ENCODE results near the gene ADAP1. TPM values are rescaled to one million over a fixed set of nuclear protein-coding genes. Genes with fewer than 3 reads are reported as not detected.

The ADAP1 gene
- total RNA-seq, 1 experiment from 2014 or later = 6.2 TPM

DNA sequence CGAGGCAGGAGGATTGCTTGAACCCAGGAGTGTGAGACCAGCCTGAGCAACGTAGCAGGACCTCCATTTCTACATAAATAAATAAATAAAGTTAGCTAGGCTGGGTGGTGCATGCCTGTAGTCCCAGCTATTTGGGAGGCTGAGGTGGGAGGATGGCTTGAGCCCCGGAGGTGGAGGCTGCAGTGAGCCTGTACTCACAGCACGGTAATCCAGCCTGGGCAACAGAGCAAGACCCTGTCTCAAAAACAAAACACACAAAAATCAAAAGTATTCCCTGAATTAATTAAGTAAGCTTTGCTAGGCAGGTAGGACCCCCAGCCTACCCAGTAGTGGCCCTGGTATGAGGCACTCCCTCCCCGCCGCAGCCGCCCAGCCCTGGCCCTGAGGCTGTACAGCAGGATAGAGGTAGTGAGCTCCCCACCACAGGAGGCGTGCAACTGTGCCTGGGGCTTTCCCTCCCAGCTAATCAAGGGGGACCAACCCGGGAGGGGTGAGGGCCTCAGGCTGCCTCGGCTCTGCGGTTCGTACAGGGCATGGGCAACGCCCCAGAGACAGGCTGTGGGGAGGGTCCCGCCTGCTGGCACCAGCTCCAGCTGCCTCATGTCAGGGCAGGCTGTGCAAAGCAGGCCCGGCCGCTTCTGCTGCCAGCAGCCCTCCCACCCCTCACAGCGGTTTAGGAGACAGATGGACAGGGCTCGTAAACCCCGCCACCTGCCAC, 27.5 kb upstream of the ADAP1 start:
- no peak overlapping the region for H3K4me2 ChIP-seq (ENCODE audit: insufficient read depth, insufficient read length, low read length)
- Mint-ChIP-seq H3K36me3 (ENCODE audit: insufficient read depth in 1 of 3, low read depth in 3 of 3) (no peaks in the 10 kb centered on the region), H3K4me1 (peaks cover 2 to 13% of the 10 kb centered on the region in 2 experiments; a peak in 2 of 4 replicates), H3K27me3 (ENCODE audit: low read depth) (peaks cover 3% of the 10 kb centered on the region; the same call in 1 of the 2 replicates), H3K27ac (no peak overlapping the region), H3K4me3 (no peak overlapping the region), H3K9me3 (no peaks in the 10 kb centered on the region)
- H2BK12ac ChIP-seq (ENCODE audit: insufficient read length, low read depth, low read length) = no peak overlapping the region
- no CpG with 5 or more reads among the region's 19 CpGs for WGBS (ENCODE audit: extremely low coverage, insufficient read length, low lambda C conversion rate)
- no peak overlapping the region for H4K8ac ChIP-seq (replicated peaks; ENCODE audit: insufficient read length, low read depth, low read length)
- no peak overlapping the region for H3K18ac ChIP-seq (ENCODE audit: insufficient read length, low read depth, low read length)
- no peaks in the 10 kb centered on the region for H3K4me1 ChIP-seq (ENCODE audit: insufficient read depth, low read length)
- H3K14ac ChIP-seq (ENCODE audit: insufficient read depth, low read length) = no peak overlapping the region
- no peak for DNase-seq
- no peaks in the 10 kb centered on the region for H3K23me2 ChIP-seq (ENCODE audit: insufficient read length, low read depth, low read length, poor library complexity, severe bottlenecking)
- H3K79me1 ChIP-seq (ENCODE audit: insufficient read depth, low read depth, low read length, poor library complexity, severe bottlenecking) = no peaks in the 10 kb centered on the region
- H3T11ph ChIP-seq (ENCODE audit: low read length) = no peak overlapping the region
- no peak overlapping the region for H2BK5ac ChIP-seq (ENCODE audit: insufficient read length, low read length)
- no peak overlapping the region for H3K56ac ChIP-seq (ENCODE audit: insufficient read length, low read depth, low read length)
- H2BK15ac ChIP-seq (ENCODE audit: low read depth, low read length) = no peak overlapping the region
- H2AFZ ChIP-seq (ENCODE audit: low read length) = no peak overlapping the region
- no peaks in the 10 kb centered on the region for H3K27me3 ChIP-seq (ENCODE audit: insufficient read depth, low read length)
- H3K9ac ChIP-seq (ENCODE audit: extremely low read depth, insufficient read length, low read length) = no peak overlapping the region
- no peak overlapping the region for H2AK5ac ChIP-seq (ENCODE audit: insufficient read length, low read length)
- H4K20me1 ChIP-seq (ENCODE audit: control insufficient read depth, insufficient read depth, insufficient read length) = no peaks in the 10 kb centered on the region
- H4K5ac ChIP-seq (ENCODE audit: insufficient read length, low read depth, low read length) = no peak overlapping the region
- H3K23ac ChIP-seq (ENCODE audit: insufficient read length, low read depth, low read length) = no peak overlapping the region
- no peak overlapping the region for H2BK120ac ChIP-seq (ENCODE audit: low read depth, low read length, poor library complexity, severe bottlenecking)
- H3K4ac ChIP-seq (ENCODE audit: low read depth, low read length) = no peak overlapping the region
- peak overlapping the region; percentile 68 for H4K91ac ChIP-seq (ENCODE audit: insufficient read length, low read depth, low read length)
- no peaks in the 10 kb centered on the region for H3K79me2 ChIP-seq (ENCODE audit: insufficient read depth, low read length)
- TF ChIP-seq, protein P1, sequence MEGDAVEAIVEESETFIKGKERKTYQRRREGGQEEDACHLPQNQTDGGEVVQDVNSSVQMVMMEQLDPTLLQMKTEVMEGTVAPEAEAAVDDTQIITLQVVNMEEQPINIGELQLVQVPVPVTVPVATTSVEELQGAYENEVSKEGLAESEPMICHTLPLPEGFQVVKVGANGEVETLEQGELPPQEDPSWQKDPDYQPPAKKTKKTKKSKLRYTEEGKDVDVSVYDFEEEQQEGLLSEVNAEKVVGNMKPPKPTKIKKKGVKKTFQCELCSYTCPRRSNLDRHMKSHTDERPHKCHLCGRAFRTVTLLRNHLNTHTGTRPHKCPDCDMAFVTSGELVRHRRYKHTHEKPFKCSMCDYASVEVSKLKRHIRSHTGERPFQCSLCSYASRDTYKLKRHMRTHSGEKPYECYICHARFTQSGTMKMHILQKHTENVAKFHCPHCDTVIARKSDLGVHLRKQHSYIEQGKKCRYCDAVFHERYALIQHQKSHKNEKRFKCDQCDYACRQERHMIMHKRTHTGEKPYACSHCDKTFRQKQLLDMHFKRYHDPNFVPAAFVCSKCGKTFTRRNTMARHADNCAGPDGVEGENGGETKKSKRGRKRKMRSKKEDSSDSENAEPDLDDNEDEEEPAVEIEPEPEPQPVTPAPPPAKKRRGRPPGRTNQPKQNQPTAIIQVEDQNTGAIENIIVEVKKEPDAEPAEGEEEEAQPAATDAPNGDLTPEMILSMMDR (conservative IDR thresholded peaks at IDR 0.05) = no peak
- H3K9me3 ChIP-seq (ENCODE audit: control insufficient read depth, low read depth, low read length) = no peaks in the 10 kb centered on the region
- no peak overlapping the region for H2BK20ac ChIP-seq (ENCODE audit: low read depth, low read length, poor library complexity, severe bottlenecking)
- no peak overlapping the region for H3K27ac ChIP-seq (ENCODE audit: insufficient read length, low read depth, low read length)

Measured in H9 (cell line).